Activated T-helper 17 cell treated with anti-CD3 and anti-CD28 coated beads, Interleukin-2, amount 50 U/mL, for 72 hours (primary cell): Measurements from ENCODE around the gene DAD1. TPM values are rescaled to one million over a fixed set of nuclear protein-coding genes. Genes with fewer than 3 reads are reported as not detected.
"Not testable (repeated sequence)": the region's sequence is repeated elsewhere in the genome, so short reads cannot be mapped to it uniquely, and the experiment has no call there.

Experiments used
- ATAC-seq: fragments of 150-1000 bp; cut with Tn5 transposase; replicated peaks from 2 replicates; pipeline ENCODE4 v1.10.0; 2021; ENCODE audit warnings: mild to moderate bottlenecking, moderate library complexity
- H3K27ac Mint-ChIP-seq: one replicate; pipeline ENCODE4 v1.8.0; 2022; ENCODE audit warnings: mixed read lengths
- H3K27me3 Mint-ChIP-seq: one replicate; pipeline ENCODE4 v1.8.0; 2022; ENCODE audit warnings: mixed read lengths
- H3K36me3 Mint-ChIP-seq: one replicate; pipeline ENCODE4 v1.8.0; 2022; ENCODE audit warnings: low read depth, mild to moderate bottlenecking, mixed read lengths
- H3K4me1 Mint-ChIP-seq: one replicate; pipeline ENCODE4 v1.8.0; 2022; ENCODE audit warnings: mixed read lengths
- H3K4me3 Mint-ChIP-seq: one replicate; pipeline ENCODE4 v1.8.0; 2022; ENCODE audit warnings: mild to moderate bottlenecking, mixed read lengths
- H3K9me3 Mint-ChIP-seq: one replicate; pipeline ENCODE4 v1.8.0; 2022; ENCODE audit warnings: mixed read lengths
- total RNA-seq, 2 donors: library from RNA; stranded (reverse); gene quantifications; one replicate each; pipeline ENCODE4 v1.2.3, GENCODE V29; 2022

DAD1 gene
- total RNA-seq, 2 donors from 2014 or later, result 218 to 229 TPM

- Mint-ChIP-seq H3K27me3 (no peaks in the 10 kb centered on the region), H3K4me3 (peak overlapping the region; percentile 88), H3K27ac (peak overlapping the region; percentile 99), H3K4me1 (peaks cover 45% of the 10 kb centered on the region), H3K9me3 (no peaks in the 10 kb centered on the region), H3K36me3 (peaks cover 68% of the 10 kb centered on the region)
- peak; percentile 56 for ATAC-seq
These were observed 32.7 kb downstream of the DAD1 start for GRCh38 chr14:22556021-22556989.

- no peaks in the 10 kb centered on the region for H3K9me3 Mint-ChIP-seq
- H3K4me3 Mint-ChIP-seq, result peak overlapping the region; percentile 88
- no peaks in the 10 kb centered on the region for H3K27me3 Mint-ChIP-seq
- H3K36me3 Mint-ChIP-seq, result peaks cover 76% of the 10 kb centered on the region
- H3K4me1 Mint-ChIP-seq, result peaks cover 46% of the 10 kb centered on the region
- ATAC-seq, result peak; percentile 49
- H3K27ac Mint-ChIP-seq, result peak overlapping the region; percentile 99
These were observed 33.5 kb downstream of the DAD1 start for GRCh38 chr14:22555384-22556011.

- ATAC-seq, result no peak
- Mint-ChIP-seq H3K27ac (peak overlapping the region; percentile 99), H3K4me1 (peaks cover 54% of the 10 kb centered on the region), H3K36me3 (peaks cover 78% of the 10 kb centered on the region), H3K9me3 (no peaks in the 10 kb centered on the region), H3K27me3 (no peaks in the 10 kb centered on the region), H3K4me3 (peak overlapping the region; percentile 88)
These were observed 34.3 kb downstream of the DAD1 start for GRCh38 chr14:22554498-22555383.

GRCh38 chr14:22553861-22554497, 35.0 kb downstream of the DAD1 start:
- Mint-ChIP-seq H3K4me1 (peaks cover 56% of the 10 kb centered on the region), H3K27ac (peak overlapping the region; percentile 99), H3K4me3 (peak overlapping the region; percentile 88), H3K36me3 (peaks cover 83% of the 10 kb centered on the region)
- H3K27me3 Mint-ChIP-seq, ATAC-seq, H3K9me3 Mint-ChIP-seq: not testable (repeated sequence)

GRCh38 chr14:22553445-22553844, 35.6 kb downstream of the DAD1 start:
- peak overlapping the region; percentile 99 for H3K27ac Mint-ChIP-seq
- peak overlapping the region; percentile 88 for H3K4me3 Mint-ChIP-seq
- ATAC-seq, result no peak
- peaks cover 84% of the 10 kb centered on the region for H3K36me3 Mint-ChIP-seq
- H3K27me3 Mint-ChIP-seq, result no peaks in the 10 kb centered on the region
- H3K9me3 Mint-ChIP-seq, result no peaks in the 10 kb centered on the region
- peaks cover 56% of the 10 kb centered on the region for H3K4me1 Mint-ChIP-seq

GRCh38 chr14:22552827-22553076, 36.3 kb downstream of the DAD1 start:
- H3K4me1 Mint-ChIP-seq, result peaks cover 62% of the 10 kb centered on the region
- H3K27me3 Mint-ChIP-seq, result no peaks in the 10 kb centered on the region
- ATAC-seq, result no peak
- peaks cover 91% of the 10 kb centered on the region for H3K36me3 Mint-ChIP-seq
- peak overlapping the region; percentile 99 for H3K27ac Mint-ChIP-seq
- H3K9me3 Mint-ChIP-seq, result no peaks in the 10 kb centered on the region
- H3K4me3 Mint-ChIP-seq, result peak overlapping the region; percentile 88

GRCh38 chr14:22552001-22552826, 36.8 kb downstream of the DAD1 start:
- ATAC-seq, result no peak
- peak overlapping the region; percentile 99 for H3K27ac Mint-ChIP-seq
- no peaks in the 10 kb centered on the region for H3K27me3 Mint-ChIP-seq
- peaks cover 63% of the 10 kb centered on the region for H3K4me1 Mint-ChIP-seq
- H3K9me3 Mint-ChIP-seq, result no peaks in the 10 kb centered on the region
- peaks cover 91% of the 10 kb centered on the region for H3K36me3 Mint-ChIP-seq
- peak overlapping the region; percentile 88 for H3K4me3 Mint-ChIP-seq

GRCh38 chr14:22551605-22551997, 37.4 kb downstream of the DAD1 start:
- Mint-ChIP-seq H3K4me1 (peaks cover 63% of the 10 kb centered on the region), H3K27ac (peak overlapping the region; percentile 99), H3K4me3 (peak overlapping the region; percentile 88), H3K36me3 (peaks cover 91% of the 10 kb centered on the region), H3K9me3 (no peaks in the 10 kb centered on the region), H3K27me3 (no peaks in the 10 kb centered on the region)
- ATAC-seq, result no peak

GRCh38 chr14:22549981-22550673, 38.9 kb downstream of the DAD1 start:
- peak overlapping the region; percentile 88 for H3K4me3 Mint-ChIP-seq
- peak overlapping the region; percentile 99 for H3K27ac Mint-ChIP-seq
- no peaks in the 10 kb centered on the region for H3K27me3 Mint-ChIP-seq
- ATAC-seq, result peak; percentile 66
- H3K9me3 Mint-ChIP-seq, result no peaks in the 10 kb centered on the region
- H3K4me1 Mint-ChIP-seq, result peaks cover 58% of the 10 kb centered on the region
- peaks cover 91% of the 10 kb centered on the region for H3K36me3 Mint-ChIP-seq

- peak; percentile 0 for ATAC-seq
- H3K36me3 Mint-ChIP-seq, result peaks cover 95% of the 10 kb centered on the region
- no peaks in the 10 kb centered on the region for H3K27me3 Mint-ChIP-seq
- H3K27ac Mint-ChIP-seq, result peak overlapping the region; percentile 99
- peak overlapping the region; percentile 88 for H3K4me3 Mint-ChIP-seq
- H3K9me3 Mint-ChIP-seq, result no peaks in the 10 kb centered on the region
- peaks cover 63% of the 10 kb centered on the region for H3K4me1 Mint-ChIP-seq
These were observed 39.6 kb downstream of the DAD1 start for GRCh38 chr14:22549324-22549962.

- Mint-ChIP-seq H3K27ac (peak overlapping the region; percentile 99), H3K27me3 (no peaks in the 10 kb centered on the region), H3K36me3 (peaks cover 100% of the 10 kb centered on the region), H3K4me3 (peak overlapping the region; percentile 88), H3K9me3 (no peaks in the 10 kb centered on the region), H3K4me1 (peaks cover 70% of the 10 kb centered on the region)
- ATAC-seq, result no peak
These were observed 40.9 kb downstream of the DAD1 start for GRCh38 chr14:22547948-22548750.
